Mammary epithelial cell (primary cell): ENCODE results near the gene RRM2.

Experiments
- CTCF ChIP-seq, 2 donors: IDR thresholded peaks in 1 of 2; conservative IDR thresholded peaks in 1 of 2; 2 replicates each; pipeline ENCODE4 v1.5.1; 2011 to 2012; ENCODE audit warnings: inconsistent platforms in 2 of 2, low read length in 2 of 2, mild to moderate bottlenecking in 2 of 2, control low read depth in 1 of 2, low read depth in 1 of 2; ENCODE audit not compliant: insufficient read depth in 1 of 2; ENCODE audit errors: extremely low read depth in 1 of 2
- EZH2 ChIP-seq: IDR thresholded peaks from 2 replicates; pipeline ENCODE4 v1.6.1; 2012; ENCODE audit warnings: low read length, inconsistent platforms, borderline replicate concordance

DNA sequence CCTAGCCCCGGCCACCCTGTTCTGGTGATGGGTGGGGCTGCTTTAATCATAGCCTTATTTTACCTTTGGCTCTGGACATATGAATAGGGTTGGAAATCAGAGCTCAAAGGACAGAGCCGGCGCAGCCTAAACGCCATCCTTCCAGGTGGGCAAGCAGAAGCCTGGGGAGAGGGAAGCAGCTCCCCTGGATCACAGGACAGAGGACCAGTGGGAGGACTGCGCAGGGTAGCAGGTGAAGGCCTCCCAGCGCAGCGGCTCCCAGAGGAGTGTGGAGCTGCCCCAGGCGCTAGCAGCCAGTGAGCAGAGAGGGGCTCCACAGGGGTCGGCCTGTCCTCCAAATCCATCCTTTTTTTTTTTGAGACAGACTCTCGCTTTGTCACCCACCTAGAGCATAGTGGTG lies 25.9 kb upstream of the RRM2 start:
- TF ChIP-seq CTCF (conservative IDR thresholded peaks at IDR 0.05 in 1 of 2, IDR thresholded peaks at IDR 0.05 in 1 of 2; ENCODE audit: extremely low read depth in 1 of 2, insufficient read depth in 1 of 2, low read depth in 1 of 2, low read length in 2 of 2) (no peak), EZH2 (no peak)
